Measurements from ENCODE around the gene CAMK2B.

Gene CAMK2B

DNA sequence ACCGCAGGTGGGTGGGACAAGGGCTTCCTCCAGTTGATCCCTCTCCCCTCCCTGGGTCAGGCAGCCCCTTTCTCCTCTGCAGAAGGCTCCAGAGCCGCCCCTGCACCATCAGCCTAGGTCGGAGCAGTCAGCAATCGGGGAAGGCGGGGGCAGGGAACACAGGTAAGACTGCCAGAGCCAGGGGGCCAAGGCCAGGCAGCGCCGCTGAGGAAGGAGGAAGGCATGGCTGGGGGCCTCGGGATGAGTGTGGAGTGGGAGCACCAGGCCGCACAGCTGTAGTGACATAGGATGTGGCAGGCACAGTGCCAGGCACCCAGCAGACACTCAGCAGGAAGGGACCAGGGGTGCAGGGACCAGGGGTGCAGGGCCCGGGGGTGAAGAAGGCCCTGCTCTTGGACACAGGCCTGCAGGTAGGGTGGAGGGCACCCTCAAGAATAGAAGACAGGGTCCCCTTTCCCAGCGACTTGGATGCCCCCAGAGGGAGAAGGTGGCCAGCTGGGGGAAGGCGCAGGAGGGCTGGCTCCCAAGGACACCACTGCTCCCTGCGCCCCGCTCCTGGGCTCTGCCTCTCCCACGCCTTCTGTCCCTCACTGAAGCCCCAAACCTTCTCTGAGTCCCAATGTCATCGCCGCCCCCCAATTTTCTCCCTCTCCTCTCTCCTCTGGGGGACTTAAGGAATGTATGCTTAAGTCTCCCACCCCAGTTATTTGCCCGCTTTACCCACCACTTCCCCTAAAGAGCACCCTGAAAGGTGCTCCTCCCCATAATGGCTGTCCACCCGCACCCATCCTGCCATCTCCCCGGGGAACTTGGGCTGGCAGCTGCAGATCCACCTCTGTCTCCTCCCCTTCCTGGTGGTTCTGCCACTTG, 38.5 kb downstream of the CAMK2B start:
- no peak for DNase-seq

DNA sequence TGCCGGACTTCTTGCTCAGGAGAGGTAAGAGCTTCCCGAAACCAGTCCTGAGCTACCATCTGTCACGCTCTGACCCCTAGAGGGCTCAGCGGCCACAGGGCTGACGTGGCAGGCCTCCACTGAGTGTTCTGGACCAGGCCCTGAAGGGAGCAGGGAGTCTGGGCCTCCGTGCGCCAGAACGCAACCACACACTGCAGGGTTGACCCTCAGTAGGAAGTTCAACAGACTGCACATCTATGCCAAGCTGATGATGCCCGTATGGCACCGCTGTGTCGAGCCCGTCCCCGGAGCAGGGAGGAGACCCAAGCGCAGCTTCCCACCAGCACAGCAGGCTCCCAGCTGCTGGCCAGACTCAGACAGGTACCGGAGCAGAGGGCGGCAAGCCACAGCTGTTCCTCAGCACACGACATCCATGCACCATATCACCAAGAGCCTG, 39.2 kb downstream of the CAMK2B start:
- DNase-seq: no peak

DNA sequence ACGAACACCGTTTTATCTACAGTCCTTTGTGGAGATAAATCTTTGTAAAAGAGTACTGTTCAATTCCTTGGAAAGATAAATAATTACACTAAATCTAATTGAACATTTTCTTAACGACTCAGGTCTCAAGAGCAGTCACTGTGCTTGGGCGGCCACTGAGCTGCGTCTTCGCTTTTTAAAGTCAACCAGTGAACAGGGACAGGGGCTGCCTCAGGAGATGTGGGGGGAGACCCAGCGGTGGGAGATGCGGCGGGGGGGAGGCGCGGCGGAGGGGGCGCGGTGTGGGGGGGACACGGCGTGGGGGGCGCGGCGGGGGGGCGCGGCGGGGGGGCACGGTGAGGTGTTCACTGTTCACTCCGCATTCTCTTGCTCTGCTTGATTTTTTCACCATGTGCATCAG, 39.8 kb downstream of the CAMK2B start:
- no peak for DNase-seq

DNA sequence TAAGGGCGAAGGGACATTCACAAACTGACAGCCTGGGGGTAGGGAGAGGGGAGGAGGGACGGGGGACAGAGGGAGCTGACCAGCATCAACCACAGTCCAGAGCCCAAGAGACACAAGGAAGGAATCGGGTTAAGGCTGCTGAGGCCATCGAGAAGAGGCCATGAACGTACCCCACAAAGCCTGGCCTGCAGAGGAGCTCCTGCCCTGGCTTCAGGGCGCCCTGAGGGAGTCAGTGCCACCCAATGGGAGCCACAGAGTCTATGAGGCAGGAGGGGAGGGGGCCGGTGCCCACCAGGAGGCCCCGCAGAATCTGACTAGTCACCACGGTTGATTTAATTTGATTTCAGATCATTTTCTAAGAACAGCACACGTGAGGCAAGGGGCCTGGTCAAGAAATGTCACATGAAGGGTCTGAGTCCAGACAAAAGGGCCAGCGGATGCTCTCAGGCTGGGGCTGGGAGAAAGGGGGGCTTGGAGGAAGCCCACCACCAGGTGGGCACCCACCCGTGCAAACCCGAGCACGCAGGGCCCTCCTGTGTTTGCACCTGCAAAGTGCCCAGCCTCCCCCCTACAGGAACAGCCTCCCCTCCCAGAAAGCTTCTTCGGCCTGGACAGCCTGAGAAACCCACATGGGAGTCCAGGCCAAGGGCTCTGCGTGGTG, 40.4 kb downstream of the CAMK2B start:
- no peak for DNase-seq

DNA sequence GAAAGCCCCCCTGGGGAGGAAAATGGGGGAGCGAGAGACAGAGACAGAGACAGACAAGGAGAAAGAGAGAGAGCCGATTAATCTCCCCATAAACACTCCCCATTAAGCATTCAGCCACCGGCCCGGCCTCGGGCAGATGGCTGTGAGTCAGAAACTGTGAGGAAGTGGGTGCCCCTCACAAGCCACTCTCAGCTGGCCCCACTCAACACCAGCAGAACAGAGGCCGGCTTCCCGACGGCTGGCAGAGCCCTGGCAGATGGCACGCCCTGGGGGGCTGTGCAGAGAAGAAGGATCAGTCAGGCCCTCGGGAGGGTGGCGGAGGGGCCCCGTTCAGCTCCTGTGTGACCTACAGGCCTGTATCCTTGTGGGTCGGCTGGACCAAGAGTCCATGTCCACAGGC, 41.2 kb downstream of the CAMK2B start:
- DNase-seq: no peak

DNA sequence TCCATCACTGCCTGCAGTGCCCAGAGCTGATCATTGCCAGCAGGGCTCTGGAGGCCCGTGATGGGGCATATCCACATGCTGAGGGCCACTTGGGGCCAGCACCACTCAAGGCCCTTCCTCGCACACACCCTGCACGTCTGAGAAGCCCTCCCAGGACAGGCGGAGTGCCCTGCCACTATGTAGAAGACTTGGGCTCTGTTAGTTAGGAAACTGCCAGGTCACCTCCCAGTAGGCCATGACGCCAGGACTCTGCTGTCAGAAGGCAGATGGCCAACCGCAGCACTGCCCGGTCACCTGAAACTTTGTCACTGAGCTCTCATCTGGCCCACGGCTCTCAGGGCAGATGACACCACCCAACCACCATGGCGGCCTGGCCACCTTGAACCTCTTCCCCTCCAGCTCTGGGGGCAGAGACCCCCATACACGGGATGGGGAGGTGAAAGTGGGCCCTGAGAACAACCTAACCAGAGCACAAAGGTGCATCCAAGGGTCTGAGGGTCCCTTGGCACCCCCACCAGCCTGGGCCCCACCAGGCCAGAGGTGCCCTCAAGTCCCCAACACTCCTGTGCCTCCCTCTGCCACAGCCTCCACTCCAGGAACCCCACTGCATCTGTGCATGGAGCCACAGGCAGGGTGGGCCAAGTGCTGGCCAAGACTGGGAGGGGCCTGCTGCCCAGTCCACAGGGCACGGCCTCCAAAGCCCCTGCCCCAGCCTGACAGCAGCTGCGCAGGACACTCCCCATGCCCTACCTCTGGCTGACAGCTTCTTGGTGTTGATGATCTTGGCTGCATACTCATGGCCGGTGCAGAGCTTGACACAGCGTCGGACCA, 41.8 kb downstream of the CAMK2B start:
- DNase-seq: no peak

DNA sequence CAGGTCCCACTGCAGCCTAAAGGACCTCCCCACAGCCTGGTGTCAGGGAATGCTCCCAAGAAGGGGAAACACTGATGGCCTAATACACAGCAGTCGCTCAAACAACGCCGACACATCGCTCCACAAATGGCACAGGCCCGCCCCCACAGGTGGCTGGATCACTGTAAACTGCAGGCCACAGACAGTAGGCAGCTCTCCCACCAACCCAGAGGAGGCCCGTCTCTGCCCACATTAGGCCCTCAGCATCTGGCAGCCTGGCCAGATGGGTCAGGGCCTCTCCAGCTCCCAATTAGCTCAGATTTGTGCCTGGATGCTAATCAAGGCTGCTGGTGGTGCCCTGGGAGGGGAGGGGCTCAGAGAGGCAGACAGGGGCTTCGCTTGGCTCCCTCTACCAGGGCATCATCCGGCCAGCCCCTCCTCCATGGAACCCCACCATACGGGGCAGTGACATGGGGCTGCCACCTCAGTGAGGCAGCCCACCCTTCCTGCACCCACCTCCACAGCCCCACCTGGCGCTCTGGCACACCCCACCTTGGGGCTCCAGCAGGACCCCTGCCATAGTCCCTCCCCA, 42.7 kb downstream of the CAMK2B start:
- DNase-seq: no peak

DNA sequence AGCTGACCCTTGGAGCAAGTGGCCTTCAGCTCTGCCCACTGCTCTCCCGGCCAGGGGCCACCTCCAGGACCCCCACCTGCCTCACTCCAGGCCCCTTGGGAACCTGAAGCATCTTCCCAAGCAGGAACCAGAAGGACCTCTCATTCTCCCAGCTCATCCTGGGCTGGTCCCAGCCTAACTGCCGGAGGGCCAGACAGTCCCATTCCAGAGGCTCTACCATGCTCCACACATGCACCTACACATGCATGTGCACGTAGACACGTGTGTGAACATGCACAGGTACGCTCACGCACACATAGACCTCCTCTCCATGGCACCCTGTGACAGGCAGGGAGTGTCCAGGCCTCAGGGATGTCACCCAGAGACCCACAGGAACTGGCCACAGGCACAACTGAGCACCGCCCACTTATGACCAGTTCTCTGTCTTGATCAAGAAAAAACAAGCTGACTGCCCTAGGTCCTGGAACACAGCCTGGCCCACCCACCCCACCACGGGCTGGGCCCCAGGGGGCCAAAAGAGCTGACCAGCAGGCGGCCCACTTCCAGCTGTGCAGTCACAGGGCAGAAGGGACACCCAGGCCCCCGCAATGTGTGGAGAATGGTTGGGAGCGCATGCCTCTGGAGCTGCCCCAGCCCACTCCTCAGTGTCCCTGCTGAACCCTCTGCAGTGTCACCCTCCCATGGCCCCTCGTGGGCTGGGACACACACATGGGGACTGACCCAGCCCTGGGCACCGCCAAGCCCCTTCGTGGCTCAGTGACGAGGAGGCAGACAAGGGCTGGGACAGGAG, 43.4 kb downstream of the CAMK2B start:
- DNase-seq: no peak

DNA sequence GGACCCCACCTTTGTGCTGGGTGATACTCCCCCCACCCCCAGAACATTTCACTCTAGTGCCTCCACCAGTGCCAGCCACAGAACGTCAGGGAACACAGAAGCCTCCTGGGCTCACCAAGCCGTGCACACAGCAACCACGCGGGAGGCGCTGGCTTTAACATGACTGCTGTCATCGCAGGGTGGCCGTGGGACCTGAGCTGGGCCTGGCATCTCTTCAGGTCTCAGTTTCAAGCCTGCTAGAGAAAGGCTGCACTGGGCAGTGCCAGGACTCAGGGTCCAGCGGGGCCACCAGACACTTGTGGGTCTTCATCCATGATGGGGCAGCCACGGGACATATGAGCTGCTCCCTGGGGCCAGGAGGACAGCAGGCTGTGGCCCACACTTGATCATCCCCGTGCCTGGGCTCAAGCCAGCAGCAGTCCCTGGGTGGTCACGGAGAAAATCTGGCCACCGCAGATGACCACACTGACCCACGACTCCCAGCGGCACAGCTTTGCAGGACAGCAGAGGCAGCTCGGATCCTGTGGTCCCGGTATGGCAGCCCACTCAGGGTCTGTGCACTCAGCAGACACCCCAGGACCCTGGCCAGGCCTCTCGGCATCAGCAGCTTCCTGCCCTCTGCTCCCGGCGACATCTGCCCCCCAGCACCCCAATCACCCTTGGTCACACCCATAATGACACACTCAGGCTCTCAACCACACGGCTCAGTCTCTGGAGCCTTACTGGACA, 44.2 kb downstream of the CAMK2B start:
- DNase-seq: no peak

DNA sequence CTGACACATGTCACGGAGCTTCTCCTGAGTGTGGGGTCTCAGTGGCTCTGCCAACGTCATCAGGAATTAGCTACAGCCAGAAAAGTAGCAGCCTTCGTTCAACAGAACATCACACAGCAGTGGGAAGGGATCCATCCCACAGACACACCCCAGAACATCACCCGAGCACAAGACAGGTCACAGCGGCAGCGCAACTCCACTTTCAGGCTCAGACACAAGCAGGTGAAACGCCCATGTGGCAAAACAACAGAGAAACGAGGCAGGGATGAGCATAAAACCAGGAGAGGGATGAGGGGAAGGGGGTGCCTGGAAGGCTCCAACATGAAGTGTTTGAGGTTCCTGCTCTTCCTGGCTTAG, 44.8 kb downstream of the CAMK2B start:
- no peak for DNase-seq

DNA sequence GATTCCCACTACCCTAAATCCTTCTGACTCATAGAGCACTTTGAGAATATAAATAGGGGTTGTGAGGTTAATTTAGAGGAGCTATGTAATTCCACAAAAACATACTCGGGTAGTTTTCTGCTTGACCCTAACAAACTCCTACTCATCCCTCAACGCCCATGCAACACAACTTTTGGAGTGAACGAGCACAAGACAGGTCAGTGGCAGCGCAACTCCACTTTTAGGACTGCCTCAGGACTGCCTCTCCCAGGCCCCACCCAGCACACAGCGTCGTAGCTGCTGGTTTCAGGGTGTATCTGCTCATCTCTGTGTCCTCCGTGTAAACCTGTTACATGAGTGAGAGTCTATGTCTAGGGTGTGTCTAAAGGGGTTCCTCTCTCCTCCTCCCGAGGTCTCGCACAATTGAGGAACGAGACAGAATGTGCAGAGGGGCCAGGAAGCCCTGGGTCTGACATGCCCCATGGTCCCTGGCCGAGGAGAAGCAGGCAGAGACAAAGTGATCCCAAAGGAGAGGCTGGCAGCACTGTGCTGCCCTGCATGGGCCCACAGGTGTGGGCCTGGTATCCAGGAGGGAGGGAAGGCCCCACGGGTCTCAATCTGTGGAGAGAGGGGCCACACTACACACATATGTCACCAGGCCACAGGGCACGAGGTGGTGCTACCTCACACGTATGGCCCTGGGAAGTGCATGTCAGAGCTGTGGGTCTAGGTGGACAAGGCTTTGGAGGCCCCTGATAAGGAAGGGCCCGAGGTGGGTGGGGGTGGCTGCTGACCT, 45.5 kb downstream of the CAMK2B start:
- no peak for DNase-seq

DNA sequence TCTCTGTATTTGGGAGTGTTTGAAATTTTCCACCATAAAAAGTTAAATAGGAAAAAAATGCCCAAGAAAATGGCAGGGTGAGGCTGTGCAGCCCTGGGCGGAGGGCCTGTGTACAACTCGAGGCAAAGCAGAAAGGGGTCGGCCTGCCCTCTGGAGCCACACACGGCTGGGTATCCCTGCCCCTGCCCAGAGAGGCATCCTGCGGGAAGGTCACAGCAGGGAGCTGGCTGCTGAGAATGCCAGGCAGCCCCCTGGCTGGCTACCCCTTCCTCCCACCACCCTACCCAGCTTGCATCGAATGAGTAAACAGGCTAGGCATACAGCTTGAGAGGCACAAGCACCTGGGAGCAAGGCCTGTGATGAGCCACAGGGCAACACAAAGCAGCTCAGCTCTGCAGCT, 46.1 kb downstream of the CAMK2B start:
- DNase-seq: no peak

DNA sequence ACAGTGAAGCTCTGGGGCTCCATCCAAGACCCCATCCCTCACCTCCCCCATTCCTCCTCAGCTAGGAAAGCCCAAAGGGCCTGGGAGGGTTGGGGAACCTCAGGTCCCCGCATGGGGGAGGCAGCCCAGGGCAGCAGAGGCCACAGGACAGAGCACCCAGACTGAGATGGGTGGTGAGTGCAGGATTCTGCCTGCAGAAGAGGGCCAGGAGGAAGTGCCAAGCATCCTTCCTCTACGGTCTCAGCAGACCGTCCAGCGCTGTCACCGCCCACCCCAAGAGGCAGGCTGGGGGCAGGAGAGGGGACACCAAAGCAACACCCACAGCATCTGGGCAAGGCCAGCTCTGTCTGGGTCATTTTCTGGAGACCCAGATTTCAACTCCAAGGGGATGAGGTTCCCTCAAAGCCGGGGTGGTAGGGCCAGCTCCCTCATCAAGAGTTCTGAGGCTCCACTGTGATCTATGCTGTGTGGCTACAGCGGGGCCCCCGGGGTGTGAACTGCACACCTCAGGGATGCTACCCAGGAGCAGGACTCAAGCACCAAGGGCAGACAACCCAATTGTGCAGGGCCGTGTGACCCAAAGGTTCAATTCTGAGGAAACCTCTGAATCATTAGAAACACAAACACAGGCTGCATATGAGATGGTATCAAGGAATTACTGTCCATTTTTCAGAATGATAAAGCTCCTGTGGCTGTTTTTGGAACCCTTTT, 46.8 kb downstream of the CAMK2B start:
- no peak for DNase-seq

DNA sequence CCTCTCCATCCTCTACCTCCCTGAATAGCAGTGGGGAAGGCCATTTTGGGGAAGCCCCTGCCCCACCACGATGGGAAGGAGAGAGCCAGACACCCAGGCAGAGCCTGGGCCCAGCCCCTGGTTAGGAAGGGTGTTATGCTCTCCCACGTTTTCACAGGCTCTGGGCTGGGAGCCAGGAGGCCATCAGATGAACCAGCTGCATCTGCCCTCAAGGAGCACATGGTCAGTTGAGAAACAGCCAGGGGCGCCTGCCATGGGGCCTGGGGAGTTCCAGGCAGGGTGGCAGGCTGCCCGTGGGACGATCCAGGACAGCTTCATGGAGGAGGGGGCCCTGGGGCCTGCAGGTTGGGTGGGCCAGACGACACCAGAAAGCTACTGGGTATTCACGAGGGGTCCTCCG, 47.5 kb downstream of the CAMK2B start:
- no peak for DNase-seq

DNA sequence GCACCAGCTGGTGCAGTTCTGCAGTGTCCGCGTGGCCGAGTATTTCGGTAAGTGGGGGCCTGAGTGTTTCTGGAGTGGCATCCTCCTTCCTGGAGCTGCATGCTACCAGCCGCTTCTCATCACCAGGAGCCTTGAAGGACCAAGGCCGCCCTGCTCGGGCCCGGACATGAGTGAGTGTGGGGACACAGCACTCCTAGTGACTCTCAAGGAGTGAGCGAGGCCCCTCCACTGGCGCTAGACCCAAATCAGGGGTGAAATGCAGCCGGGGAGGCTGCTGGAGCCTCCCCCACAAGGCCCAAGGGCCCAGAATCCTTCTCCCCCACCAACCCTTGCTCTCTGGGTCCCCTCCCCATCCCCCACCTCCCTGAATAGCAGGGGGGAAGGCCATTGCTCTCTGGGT, 48.0 kb downstream of the CAMK2B start:
- DNase-seq: no peak

DNA sequence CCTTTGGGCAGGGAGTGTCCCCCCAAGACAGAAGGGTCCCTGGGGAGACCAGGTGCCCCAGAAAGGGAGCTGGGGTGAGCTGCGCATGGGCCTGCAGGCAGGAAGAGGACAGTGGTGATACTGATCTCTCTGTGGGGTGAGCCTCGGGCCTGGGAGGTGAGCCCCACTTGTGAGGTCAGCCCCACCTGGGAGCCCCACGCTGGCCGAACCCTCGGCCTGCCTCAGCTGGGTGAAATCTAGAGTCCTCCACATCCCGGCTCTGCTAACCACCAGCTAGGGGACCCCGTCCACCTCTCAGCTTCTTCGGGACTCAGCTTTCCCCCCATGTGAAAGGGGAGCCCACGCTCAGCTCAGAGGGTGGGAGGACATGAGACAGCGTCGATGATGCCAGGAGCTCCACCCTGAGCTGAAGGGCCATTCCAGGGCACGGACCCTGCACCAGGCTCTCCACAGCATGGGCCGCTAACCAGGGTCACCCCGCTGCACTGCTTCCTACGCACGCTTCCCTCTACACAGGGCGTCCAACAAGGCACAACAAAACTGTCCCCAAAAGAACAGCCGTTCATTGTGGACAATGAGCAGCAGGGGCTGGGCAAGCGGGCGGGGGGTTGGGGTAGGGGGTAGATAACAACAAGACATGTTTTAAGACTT, 48.7 kb downstream of the CAMK2B start:
- no peak for DNase-seq

DNA sequence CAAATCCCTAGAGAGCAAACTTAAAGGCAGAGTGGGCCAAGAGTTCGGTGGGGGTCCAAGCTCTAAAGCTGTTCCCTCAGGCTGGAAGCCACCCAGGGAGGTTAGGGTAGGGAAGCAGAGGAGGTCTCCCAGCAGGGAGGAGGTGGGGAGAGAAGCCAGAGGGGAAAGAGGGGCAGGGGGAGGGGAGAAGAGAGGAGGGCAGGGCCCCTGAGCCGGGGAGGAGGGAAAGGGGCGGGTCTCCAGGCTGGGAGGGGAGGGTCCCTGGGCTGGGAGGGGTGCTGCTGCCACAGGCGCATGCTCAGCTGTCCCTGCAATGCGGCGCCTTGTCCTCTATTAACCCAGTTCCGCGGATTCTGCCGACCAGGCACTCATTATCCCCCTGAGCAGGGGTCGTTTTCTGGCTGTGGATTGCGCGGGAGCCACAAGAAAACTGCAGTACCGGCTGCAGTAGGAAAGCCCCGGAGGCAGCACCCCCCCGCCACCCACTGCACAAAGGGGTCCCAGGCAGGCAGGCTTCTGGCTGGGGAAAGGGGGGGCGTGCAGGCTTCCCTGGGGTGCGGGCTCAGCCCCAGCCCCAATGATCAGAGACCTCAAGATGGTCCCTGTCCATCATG, 49.3 kb downstream of the CAMK2B start:
- peak; percentile 13 for DNase-seq

DNA sequence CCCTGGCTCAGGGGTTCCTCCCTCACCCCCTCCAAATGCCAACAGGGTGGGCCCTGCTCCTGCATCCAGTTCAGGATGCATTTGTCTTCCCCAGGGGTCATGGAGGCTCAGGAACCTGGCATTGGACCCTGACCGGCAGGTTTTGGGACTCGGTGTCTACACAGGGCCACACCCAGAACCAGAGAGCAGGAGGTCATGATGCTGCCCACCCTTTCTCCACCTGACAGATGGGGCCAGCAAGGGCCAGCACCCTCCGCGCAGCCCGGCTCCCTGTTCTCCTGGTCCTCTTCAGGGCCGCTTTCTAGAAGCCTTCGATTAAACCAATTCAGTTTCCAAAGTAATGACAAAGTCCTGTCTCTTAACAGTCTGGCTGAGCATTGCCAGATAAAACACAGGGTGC, 50.2 kb downstream of the CAMK2B start:
- no peak for DNase-seq

DNA sequence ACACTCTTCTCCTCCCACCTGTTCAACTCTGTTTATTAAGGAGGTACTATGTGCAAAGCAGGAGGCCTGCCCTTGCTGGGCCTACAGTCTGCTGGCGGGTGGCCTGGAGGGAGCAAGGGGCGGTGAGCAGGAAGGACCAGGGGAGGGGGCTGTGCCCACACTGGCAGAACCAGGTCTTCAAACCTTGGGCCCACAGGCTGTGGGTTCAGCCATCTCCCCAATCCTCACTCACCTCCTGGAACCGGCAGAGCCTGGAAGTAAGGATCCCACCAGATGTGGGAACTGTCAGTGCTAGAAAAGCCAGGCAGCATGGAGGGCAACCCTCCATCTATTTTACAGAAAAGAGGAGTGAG, 50.8 kb downstream of the CAMK2B start:
- DNase-seq: no peak
